ENCODE data around the gene CLCN4.

Gene CLCN4

GRCh38 chrX:10176121-10177003 is 19.6 kb downstream of the CLCN4 start:
- Histone ChIP-seq H3K4me2 (no peak overlapping the region), H2AFZ (ENCODE audit: low read depth) (no peak overlapping the region), H4K20me1 (ENCODE audit: insufficient read depth) (no peaks in the 10 kb centered on the region), H3K4me3 (IDR thresholded peaks at IDR 0.05; ENCODE audit: insufficient read depth, low read depth, low read length) (no peak overlapping the region), H3K79me2 (ENCODE audit: insufficient read depth, low read depth) (no peaks in the 10 kb centered on the region), H3K36me3 (ENCODE audit: insufficient read depth) (no peaks in the 10 kb centered on the region), H3K27me3 (ENCODE audit: insufficient read depth, low read depth) (no peaks in the 10 kb centered on the region), H3K27ac (no peak overlapping the region), H3K4me1 (ENCODE audit: low read depth, poor library complexity, severe bottlenecking) (no peaks in the 10 kb centered on the region), H3K9ac (no peak overlapping the region)
- TF ChIP-seq, protein P1, sequence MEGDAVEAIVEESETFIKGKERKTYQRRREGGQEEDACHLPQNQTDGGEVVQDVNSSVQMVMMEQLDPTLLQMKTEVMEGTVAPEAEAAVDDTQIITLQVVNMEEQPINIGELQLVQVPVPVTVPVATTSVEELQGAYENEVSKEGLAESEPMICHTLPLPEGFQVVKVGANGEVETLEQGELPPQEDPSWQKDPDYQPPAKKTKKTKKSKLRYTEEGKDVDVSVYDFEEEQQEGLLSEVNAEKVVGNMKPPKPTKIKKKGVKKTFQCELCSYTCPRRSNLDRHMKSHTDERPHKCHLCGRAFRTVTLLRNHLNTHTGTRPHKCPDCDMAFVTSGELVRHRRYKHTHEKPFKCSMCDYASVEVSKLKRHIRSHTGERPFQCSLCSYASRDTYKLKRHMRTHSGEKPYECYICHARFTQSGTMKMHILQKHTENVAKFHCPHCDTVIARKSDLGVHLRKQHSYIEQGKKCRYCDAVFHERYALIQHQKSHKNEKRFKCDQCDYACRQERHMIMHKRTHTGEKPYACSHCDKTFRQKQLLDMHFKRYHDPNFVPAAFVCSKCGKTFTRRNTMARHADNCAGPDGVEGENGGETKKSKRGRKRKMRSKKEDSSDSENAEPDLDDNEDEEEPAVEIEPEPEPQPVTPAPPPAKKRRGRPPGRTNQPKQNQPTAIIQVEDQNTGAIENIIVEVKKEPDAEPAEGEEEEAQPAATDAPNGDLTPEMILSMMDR (conservative IDR thresholded peaks at IDR 0.05; ENCODE audit: low read depth, low read length): no peak

GRCh38 chrX:10177004-10177396 is 20.2 kb downstream of the CLCN4 start:
- no peak overlapping the region for H2AFZ ChIP-seq (ENCODE audit: low read depth)
- no peak overlapping the region for H3K4me3 ChIP-seq (IDR thresholded peaks at IDR 0.05; ENCODE audit: insufficient read depth, low read depth, low read length)
- no peaks in the 10 kb centered on the region for H3K27me3 ChIP-seq (ENCODE audit: insufficient read depth, low read depth)
- H3K4me1 ChIP-seq (ENCODE audit: low read depth, poor library complexity, severe bottlenecking): no peaks in the 10 kb centered on the region
- no peaks in the 10 kb centered on the region for H3K36me3 ChIP-seq (ENCODE audit: insufficient read depth)
- H3K27ac ChIP-seq: no peak overlapping the region
- TF ChIP-seq, protein P1 (conservative IDR thresholded peaks at IDR 0.05; ENCODE audit: low read depth, low read length): no peak
- H3K9ac ChIP-seq: no peak overlapping the region
- no peaks in the 10 kb centered on the region for H3K79me2 ChIP-seq (ENCODE audit: insufficient read depth, low read depth)
- no peak overlapping the region for H3K4me2 ChIP-seq
- no peaks in the 10 kb centered on the region for H4K20me1 ChIP-seq (ENCODE audit: insufficient read depth)

DNA sequence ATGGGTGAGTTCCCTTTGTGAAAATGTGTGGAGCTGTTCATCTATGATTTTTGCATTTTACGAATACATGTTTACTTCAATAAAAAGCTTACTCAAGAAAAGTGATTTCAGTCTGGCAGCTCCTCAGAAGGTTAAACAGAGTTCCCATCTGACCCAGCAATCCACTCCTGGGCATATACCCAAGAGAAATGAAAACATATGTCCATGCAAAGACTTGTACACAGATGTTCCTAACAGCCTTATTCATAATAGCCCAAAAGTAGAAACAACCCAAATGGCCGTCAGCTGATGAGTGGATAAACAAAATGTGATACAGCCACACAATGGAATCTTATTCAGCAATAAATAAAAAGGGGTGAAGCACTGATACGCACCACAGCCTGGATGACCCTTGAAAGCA is 20.8 kb downstream of the CLCN4 start:
- Histone ChIP-seq H4K20me1 (ENCODE audit: insufficient read depth) (no peaks in the 10 kb centered on the region), H3K27me3 (ENCODE audit: insufficient read depth, low read depth) (no peaks in the 10 kb centered on the region), H3K36me3 (ENCODE audit: insufficient read depth) (no peaks in the 10 kb centered on the region), H3K9ac (no peak overlapping the region), H3K4me3 (IDR thresholded peaks at IDR 0.05; ENCODE audit: insufficient read depth, low read depth, low read length) (no peak overlapping the region), H3K79me2 (ENCODE audit: insufficient read depth, low read depth) (no peaks in the 10 kb centered on the region), H2AFZ (ENCODE audit: low read depth) (no peak overlapping the region), H3K4me2 (no peak overlapping the region), H3K4me1 (ENCODE audit: low read depth, poor library complexity, severe bottlenecking) (no peaks in the 10 kb centered on the region), H3K27ac (no peak overlapping the region)
- TF ChIP-seq, protein P1 (conservative IDR thresholded peaks at IDR 0.05; ENCODE audit: low read depth, low read length): no peak

- no peak overlapping the region for H3K4me2 ChIP-seq
- H4K20me1 ChIP-seq (ENCODE audit: insufficient read depth): no peaks in the 10 kb centered on the region
- H3K9ac ChIP-seq: no peak overlapping the region
- no peaks in the 10 kb centered on the region for H3K79me2 ChIP-seq (ENCODE audit: insufficient read depth, low read depth)
- H3K4me1 ChIP-seq (ENCODE audit: low read depth, poor library complexity, severe bottlenecking): no peaks in the 10 kb centered on the region
- no peak overlapping the region for H2AFZ ChIP-seq (ENCODE audit: low read depth)
- no peak overlapping the region for H3K27ac ChIP-seq
- no peaks in the 10 kb centered on the region for H3K27me3 ChIP-seq (ENCODE audit: insufficient read depth, low read depth)
- no peak overlapping the region for H3K4me3 ChIP-seq (IDR thresholded peaks at IDR 0.05; ENCODE audit: insufficient read depth, low read depth, low read length)
- TF ChIP-seq, protein P1 (conservative IDR thresholded peaks at IDR 0.05; ENCODE audit: low read depth, low read length): no peak
- no peaks in the 10 kb centered on the region for H3K36me3 ChIP-seq (ENCODE audit: insufficient read depth)
These were observed 22.2 kb downstream of the CLCN4 start for GRCh38 chrX:10178866-10179463.
